HepG2 (cell line): ENCODE data around the gene CMIP. TPM values are rescaled to one million over a fixed set of nuclear protein-coding genes. Genes with fewer than 3 reads are reported as not detected.

Experiments used
- BCL3 ChIP-seq: sonication (generic); formaldehyde crosslinking; IDR thresholded peaks from 2 replicates; pipeline ENCODE4 v1.5.1; 2020; ENCODE audit warnings: mild to moderate bottlenecking, missing genetic modification reagents, moderate library complexity
- BRCA1 ChIP-seq: sonication (generic); formaldehyde crosslinking; IDR thresholded peaks from 2 replicates; pipeline ENCODE4 v1.4.0; 2020; ENCODE audit warnings: missing genetic modification reagents
- EP300 ChIP-seq, 3 experiments: sonication (generic) in 1 of 3; formaldehyde crosslinking in 1 of 3; IDR thresholded peaks; 2 replicates each; pipeline versions ENCODE4 v1.5.1 to v1.6.1; 2011 to 2020; ENCODE audit warnings: low read depth in 2 of 3, low read length in 2 of 3, borderline replicate concordance in 1 of 3, improper control_type of control experiment in 1 of 3, mild to moderate bottlenecking in 1 of 3, missing genetic modification reagents in 1 of 3, moderate library complexity in 1 of 3
- MTA3 ChIP-seq: sonication (generic); formaldehyde crosslinking; IDR thresholded peaks from 2 replicates; pipeline ENCODE4 v1.4.0; 2020; ENCODE audit warnings: missing genetic modification reagents
- NCOA1 ChIP-seq: sonication (generic); formaldehyde crosslinking; IDR thresholded peaks from 2 replicates; pipeline ENCODE4 v1.9.0; 2021; ENCODE audit warnings: missing genetic modification reagents
- NFKB2 ChIP-seq: sonication (generic); formaldehyde crosslinking; IDR thresholded peaks from 2 replicates; pipeline ENCODE4 v1.4.0; 2020; ENCODE audit warnings: missing genetic modification reagents, borderline replicate concordance
- RERE ChIP-seq: IDR thresholded peaks from 2 replicates; pipeline ENCODE4 v1.6.1; 2016; ENCODE audit warnings: low read depth, missing genetic modification reagents, missing compliant biosample characterization
- ZNF136 ChIP-seq: sonication (generic); formaldehyde crosslinking; IDR thresholded peaks from 2 replicates; pipeline ENCODE4 v1.8.1; 2022; ENCODE audit warnings: low read depth, mild to moderate bottlenecking, moderate library complexity, missing genetic modification reagents
- ZNF503 ChIP-seq: sonication (generic); formaldehyde crosslinking; IDR thresholded peaks from 2 replicates; pipeline ENCODE4 v1.4.0; 2020; ENCODE audit warnings: missing genetic modification reagents
- ZNF646 ChIP-seq: sonication (generic); formaldehyde crosslinking; IDR thresholded peaks from 2 replicates; pipeline ENCODE4 v1.9.0; 2021; ENCODE audit warnings: mild to moderate bottlenecking, missing genetic modification reagents
- polyA plus RNA-seq, 8 experiments: library from polyadenylated mRNA; depleted of rRNA in 3 of 8; stranded (reverse) in 7 of 8; unstranded in 1 of 8; fragments of >200 nt; fragmentation: Illumina TruSeq in 4 of 8; extraction: Trizol in 4 of 8; gene quantifications; 2 replicates each; pipeline versions ENCODE4 v1.2.1 to v1.2.3, GENCODE V29; 2011 to 2016; ENCODE audit warnings: low read depth in 4 of 8, missing spikeins in 1 of 8, mixed read lengths in 1 of 8; ENCODE audit not compliant: insufficient read depth in 1 of 8
- total RNA-seq, 5 experiments: library from RNA; depleted of rRNA; stranded (reverse); fragments of >200 nt; fragmentation: Illumina TruSeq; extraction: Trizol; gene quantifications; 2 replicates each; pipeline ENCODE4 v1.2.3, GENCODE V29; 2016; ENCODE audit warnings: low read depth in 1 of 5

Gene CMIP
- total and polyA plus RNA-seq, 2 of the 13 experiments (the other 11 are each of a cell fraction or from before 2014, with no cell fraction given), result 10.9 to 18.1 TPM

- no peak; the same call in 1 of the 2 replicates for TF ChIP-seq ZNF646 (CRISPR knock-in tag)
- TF ChIP-seq MTA3 (CRISPR knock-in tag), result no peak
- peak; percentile 91 for TF ChIP-seq ZNF136 (CRISPR knock-in tag)
- peak; percentile 97 for TF ChIP-seq NCOA1 (CRISPR knock-in tag)
- peak; percentile 80 for TF ChIP-seq RERE (CRISPR knock-in tag)
- TF ChIP-seq NFKB2 (CRISPR knock-in tag), result peak; percentile 93
- TF ChIP-seq EP300 (IDR thresholded peaks at IDR 0.05; ENCODE audit: low read depth in 2 of 2, low read length in 2 of 2), result peak in 1 of 2 experiments; percentile 88; a peak in 3 of 4 replicates
- peak; percentile 83 for TF ChIP-seq EP300 (CRISPR knock-in tag; IDR thresholded peaks at IDR 0.05; ENCODE audit: borderline replicate concordance)
- peak; percentile 93 for TF ChIP-seq ZNF503
- peak; percentile 91; the same call in 1 of the 2 replicates for TF ChIP-seq BRCA1 (CRISPR knock-in tag)
- TF ChIP-seq BCL3 (CRISPR knock-in tag), result peak; percentile 95; the same call in 1 of the 2 replicates
Observed at GRCh38 chr16:81448154-81449131, 3.8 kb downstream of the CMIP start (continued).
